ENCODE results near the gene MAP3K20.

DNA sequence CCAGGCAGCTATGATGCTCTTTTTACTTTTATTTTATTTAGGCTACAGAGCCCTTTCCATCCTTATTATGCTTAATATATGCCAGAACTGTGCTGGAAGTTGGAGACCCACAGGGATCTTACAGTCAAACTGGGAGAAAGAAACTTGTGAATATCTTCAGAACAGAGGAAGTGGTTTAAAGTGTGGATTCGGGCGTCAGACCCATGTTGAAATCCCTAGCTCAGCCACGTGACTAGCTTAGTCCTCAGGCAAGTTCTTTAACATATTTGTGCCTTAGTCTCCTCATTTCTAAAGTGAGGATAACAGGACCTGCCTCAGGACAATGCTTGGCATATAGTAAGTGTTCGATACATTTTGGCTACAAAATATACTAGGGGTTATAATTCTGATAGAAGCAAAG lies 59.1 kb downstream of the MAP3K20 start:
- TF ChIP-seq, protein P1, sequence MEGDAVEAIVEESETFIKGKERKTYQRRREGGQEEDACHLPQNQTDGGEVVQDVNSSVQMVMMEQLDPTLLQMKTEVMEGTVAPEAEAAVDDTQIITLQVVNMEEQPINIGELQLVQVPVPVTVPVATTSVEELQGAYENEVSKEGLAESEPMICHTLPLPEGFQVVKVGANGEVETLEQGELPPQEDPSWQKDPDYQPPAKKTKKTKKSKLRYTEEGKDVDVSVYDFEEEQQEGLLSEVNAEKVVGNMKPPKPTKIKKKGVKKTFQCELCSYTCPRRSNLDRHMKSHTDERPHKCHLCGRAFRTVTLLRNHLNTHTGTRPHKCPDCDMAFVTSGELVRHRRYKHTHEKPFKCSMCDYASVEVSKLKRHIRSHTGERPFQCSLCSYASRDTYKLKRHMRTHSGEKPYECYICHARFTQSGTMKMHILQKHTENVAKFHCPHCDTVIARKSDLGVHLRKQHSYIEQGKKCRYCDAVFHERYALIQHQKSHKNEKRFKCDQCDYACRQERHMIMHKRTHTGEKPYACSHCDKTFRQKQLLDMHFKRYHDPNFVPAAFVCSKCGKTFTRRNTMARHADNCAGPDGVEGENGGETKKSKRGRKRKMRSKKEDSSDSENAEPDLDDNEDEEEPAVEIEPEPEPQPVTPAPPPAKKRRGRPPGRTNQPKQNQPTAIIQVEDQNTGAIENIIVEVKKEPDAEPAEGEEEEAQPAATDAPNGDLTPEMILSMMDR (IDR thresholded peaks at IDR 0.05) = no peak
- no peak for TF ChIP-seq TEAD4 (IDR thresholded peaks at IDR 0.05; ENCODE audit: borderline replicate concordance, insufficient read depth)

Measured in SK-N-SH (cell line).